ENCODE measurements around the gene TRMT6.

GRCh38 chr20:5928836-5929715, 21.3 kb downstream of the TRMT6 start:
- TF ChIP-seq GATA2 (IDR thresholded peaks at IDR 0.05; ENCODE audit: low read depth, low read length) (no peak), GATA3 (IDR thresholded peaks at IDR 0.05; ENCODE audit: low read depth, low read length) (no peak)
